PC-9 (cell line): ENCODE results near the gene RIN1.

Experiments
- EZH2 ChIP-seq: fragments of 200-600 bp; sonication (generic); IDR thresholded peaks from 2 replicates; pipeline ENCODE4 v1.8.0; 2017; ENCODE audit warnings: antibody characterized with exemption, low read depth
- TF ChIP-seq, protein P1 (sequence below): fragments of 200-600 bp; sonication (generic); conservative IDR thresholded peaks from 2 replicates; pipeline ENCODE4 v1.6.1; 2017; ENCODE audit warnings: mixed run types, antibody characterized with exemption, mild to moderate bottlenecking, moderate library complexity

DNA sequence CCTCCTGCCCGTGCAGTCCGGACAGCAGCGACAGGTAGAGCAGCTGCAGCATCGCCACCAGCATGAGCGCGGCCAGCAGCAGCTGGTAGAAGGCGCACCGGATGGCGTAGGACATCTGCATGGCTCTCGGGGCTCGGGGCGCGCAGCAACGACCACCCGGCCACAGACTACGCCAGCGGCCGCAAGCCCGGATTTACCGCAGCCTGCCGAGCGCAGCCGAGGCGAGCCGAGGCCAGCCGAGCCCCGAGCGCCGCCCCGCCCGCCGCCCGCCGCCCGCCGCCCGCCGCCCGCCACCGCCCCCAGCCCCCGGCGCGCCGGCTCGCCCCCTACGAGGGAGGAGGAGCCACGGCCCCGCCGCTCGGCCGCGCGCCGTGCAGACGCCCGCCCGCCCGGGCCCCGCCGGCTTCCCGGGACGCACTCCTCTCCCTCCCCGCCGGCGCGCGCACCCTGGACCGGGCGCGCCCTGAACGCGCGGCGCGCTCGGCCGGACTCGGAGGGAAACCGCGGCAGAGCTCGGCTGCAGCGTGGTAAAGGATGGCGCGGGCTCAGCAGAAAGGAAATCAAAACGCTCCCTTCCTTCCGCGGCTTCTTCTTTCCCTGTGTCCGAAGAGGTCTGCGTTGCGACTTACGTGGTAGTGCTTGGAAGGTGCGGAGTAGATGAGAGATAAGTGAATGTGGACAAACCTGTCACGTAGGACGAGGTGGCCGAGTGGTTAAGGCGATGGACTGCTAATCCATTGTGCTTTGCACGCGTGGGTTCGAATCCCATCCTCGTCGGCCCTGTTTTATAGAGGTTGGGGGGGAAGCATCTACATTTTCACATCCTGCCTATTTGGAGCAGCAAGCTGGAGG is 11.4 kb upstream of the RIN1 start, which contains the start of gene B4GAT1:
- TF ChIP-seq, protein P1, sequence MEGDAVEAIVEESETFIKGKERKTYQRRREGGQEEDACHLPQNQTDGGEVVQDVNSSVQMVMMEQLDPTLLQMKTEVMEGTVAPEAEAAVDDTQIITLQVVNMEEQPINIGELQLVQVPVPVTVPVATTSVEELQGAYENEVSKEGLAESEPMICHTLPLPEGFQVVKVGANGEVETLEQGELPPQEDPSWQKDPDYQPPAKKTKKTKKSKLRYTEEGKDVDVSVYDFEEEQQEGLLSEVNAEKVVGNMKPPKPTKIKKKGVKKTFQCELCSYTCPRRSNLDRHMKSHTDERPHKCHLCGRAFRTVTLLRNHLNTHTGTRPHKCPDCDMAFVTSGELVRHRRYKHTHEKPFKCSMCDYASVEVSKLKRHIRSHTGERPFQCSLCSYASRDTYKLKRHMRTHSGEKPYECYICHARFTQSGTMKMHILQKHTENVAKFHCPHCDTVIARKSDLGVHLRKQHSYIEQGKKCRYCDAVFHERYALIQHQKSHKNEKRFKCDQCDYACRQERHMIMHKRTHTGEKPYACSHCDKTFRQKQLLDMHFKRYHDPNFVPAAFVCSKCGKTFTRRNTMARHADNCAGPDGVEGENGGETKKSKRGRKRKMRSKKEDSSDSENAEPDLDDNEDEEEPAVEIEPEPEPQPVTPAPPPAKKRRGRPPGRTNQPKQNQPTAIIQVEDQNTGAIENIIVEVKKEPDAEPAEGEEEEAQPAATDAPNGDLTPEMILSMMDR = no peak
- TF ChIP-seq EZH2 = no peak
